ENCODE measurements around the gene NXT2. TPM values are rescaled to one million over a fixed set of nuclear protein-coding genes. Genes with fewer than 3 reads are reported as not detected.

The NXT2 gene
- total RNA-seq, 1 donor from 2014 or later: 9.5 TPM

GRCh38 chrX:109577055-109577454 is 40.4 kb downstream of the NXT2 start:
- H3K27ac Mint-ChIP-seq (ENCODE audit: unreplicated experiment): no peak overlapping the region
- no peaks in the 10 kb centered on the region for H3K9me3 Mint-ChIP-seq (ENCODE audit: unreplicated experiment)
- no peak for DNase-seq (ENCODE audit: low spot score)
- TF ChIP-seq CTCF (IDR thresholded peaks at IDR 0.05; ENCODE audit: unreplicated experiment): no peak
- H3K4me1 Mint-ChIP-seq (ENCODE audit: unreplicated experiment): no peaks in the 10 kb centered on the region
- no peak overlapping the region for H3K4me3 Mint-ChIP-seq (ENCODE audit: unreplicated experiment)
- H3K27me3 Mint-ChIP-seq (ENCODE audit: unreplicated experiment): peaks cover 3% of the 10 kb centered on the region
- H3K36me3 Mint-ChIP-seq (ENCODE audit: low read depth, unreplicated experiment): no peaks in the 10 kb centered on the region

GRCh38 chrX:109578916-109579315 is 42.3 kb downstream of the NXT2 start:
- Mint-ChIP-seq H3K9me3 (ENCODE audit: unreplicated experiment) (no peaks in the 10 kb centered on the region), H3K4me3 (ENCODE audit: unreplicated experiment) (no peak overlapping the region), H3K4me1 (ENCODE audit: unreplicated experiment) (no peaks in the 10 kb centered on the region), H3K36me3 (ENCODE audit: low read depth, unreplicated experiment) (no peaks in the 10 kb centered on the region), H3K27me3 (ENCODE audit: unreplicated experiment) (peaks cover 2% of the 10 kb centered on the region), H3K27ac (ENCODE audit: unreplicated experiment) (no peak overlapping the region)
- no peak for TF ChIP-seq CTCF (IDR thresholded peaks at IDR 0.05; ENCODE audit: unreplicated experiment)
- DNase-seq (ENCODE audit: low spot score): no peak

GRCh38 chrX:109585488-109585887 is 48.8 kb downstream of the NXT2 start:
- Mint-ChIP-seq H3K27me3 (ENCODE audit: unreplicated experiment) (peaks cover 2% of the 10 kb centered on the region), H3K36me3 (ENCODE audit: low read depth, unreplicated experiment) (no peaks in the 10 kb centered on the region), H3K4me3 (ENCODE audit: unreplicated experiment) (no peak overlapping the region), H3K27ac (ENCODE audit: unreplicated experiment) (no peak overlapping the region), H3K9me3 (ENCODE audit: unreplicated experiment) (no peaks in the 10 kb centered on the region), H3K4me1 (ENCODE audit: unreplicated experiment) (no peaks in the 10 kb centered on the region)
- DNase-seq (ENCODE audit: low spot score): no peak
- TF ChIP-seq CTCF (IDR thresholded peaks at IDR 0.05; ENCODE audit: unreplicated experiment): no peak

GRCh38 chrX:109590176-109590575 is 53.5 kb downstream of the NXT2 start:
- H3K9me3 Mint-ChIP-seq (ENCODE audit: unreplicated experiment): no peaks in the 10 kb centered on the region
- TF ChIP-seq CTCF (IDR thresholded peaks at IDR 0.05; ENCODE audit: unreplicated experiment): no peak
- H3K27ac Mint-ChIP-seq (ENCODE audit: unreplicated experiment): no peak overlapping the region
- H3K4me3 Mint-ChIP-seq (ENCODE audit: unreplicated experiment): no peak overlapping the region
- no peaks in the 10 kb centered on the region for H3K4me1 Mint-ChIP-seq (ENCODE audit: unreplicated experiment)
- no peaks in the 10 kb centered on the region for H3K36me3 Mint-ChIP-seq (ENCODE audit: low read depth, unreplicated experiment)
- no peak for DNase-seq (ENCODE audit: low spot score)
- peaks cover 2% of the 10 kb centered on the region for H3K27me3 Mint-ChIP-seq (ENCODE audit: unreplicated experiment)

Other genes with a start within 250 kb of the NXT2 start
- not detected for gene GUCY2F, start 54.8 kb upstream of the NXT2 start, total RNA-seq (ENCODE audit: unreplicated experiment)
- gene KCNE5, start 88.3 kb downstream of the NXT2 start, total RNA-seq (ENCODE audit: unreplicated experiment): 9.4 TPM
- gene ACSL4, start 196.4 kb downstream of the NXT2 start, total RNA-seq (ENCODE audit: unreplicated experiment): 33.2 TPM